Measurements from ENCODE around the gene AIF1.

AIF1 gene

DNA sequence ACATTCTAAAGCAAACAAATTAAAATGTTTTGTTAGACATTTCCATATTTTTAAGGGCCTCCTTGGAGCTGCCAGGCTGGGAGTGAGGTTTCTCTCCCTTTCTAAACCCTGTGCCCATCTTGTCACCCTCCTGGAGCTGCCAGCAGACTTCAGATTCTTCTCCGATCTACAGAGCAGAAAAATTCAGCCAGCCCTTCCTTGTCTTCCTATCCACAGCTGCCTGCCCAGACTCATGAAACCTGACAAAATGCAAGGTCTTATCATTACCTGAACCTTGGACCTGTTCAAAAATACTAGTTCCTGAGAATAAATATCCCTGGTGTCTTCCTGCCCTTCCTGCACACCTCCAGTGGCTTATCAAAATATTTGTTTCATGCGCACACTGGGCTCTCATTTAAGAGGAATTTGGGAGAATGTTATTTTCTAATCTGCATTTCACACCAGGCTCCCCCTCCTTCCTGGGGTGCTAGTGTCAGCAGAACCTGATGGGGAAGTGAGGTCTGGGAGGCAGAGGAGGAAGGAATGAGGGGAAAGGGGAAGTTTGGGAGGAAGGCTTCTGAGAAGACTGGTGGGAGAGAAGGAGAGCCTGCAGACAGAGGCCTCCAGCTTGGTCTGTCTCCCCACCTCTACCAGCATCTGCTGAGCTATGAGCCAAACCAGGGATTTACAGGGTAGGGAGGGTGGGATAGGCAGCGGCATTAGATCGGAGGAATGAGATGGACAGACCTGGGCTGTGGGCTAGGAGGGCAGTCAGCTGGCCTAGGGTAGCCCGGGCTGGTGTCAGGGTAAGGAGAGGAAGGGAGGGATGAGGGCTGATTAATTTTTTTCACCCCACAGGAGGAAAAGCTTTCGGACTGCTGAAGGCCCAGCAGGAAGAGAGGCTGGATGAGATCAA lies at the start of gene AIF1:
TSS of gene AIF1 (plus strand) at position 551 of the 895 bp plus-strand sequence. CDS start at position 647, 96 bp downstream.
- H3K4me3 ChIP-seq (ENCODE audit: low read depth, low read length): no peak within 1 kb of the TSS
- TF ChIP-seq, protein P1, sequence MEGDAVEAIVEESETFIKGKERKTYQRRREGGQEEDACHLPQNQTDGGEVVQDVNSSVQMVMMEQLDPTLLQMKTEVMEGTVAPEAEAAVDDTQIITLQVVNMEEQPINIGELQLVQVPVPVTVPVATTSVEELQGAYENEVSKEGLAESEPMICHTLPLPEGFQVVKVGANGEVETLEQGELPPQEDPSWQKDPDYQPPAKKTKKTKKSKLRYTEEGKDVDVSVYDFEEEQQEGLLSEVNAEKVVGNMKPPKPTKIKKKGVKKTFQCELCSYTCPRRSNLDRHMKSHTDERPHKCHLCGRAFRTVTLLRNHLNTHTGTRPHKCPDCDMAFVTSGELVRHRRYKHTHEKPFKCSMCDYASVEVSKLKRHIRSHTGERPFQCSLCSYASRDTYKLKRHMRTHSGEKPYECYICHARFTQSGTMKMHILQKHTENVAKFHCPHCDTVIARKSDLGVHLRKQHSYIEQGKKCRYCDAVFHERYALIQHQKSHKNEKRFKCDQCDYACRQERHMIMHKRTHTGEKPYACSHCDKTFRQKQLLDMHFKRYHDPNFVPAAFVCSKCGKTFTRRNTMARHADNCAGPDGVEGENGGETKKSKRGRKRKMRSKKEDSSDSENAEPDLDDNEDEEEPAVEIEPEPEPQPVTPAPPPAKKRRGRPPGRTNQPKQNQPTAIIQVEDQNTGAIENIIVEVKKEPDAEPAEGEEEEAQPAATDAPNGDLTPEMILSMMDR (IDR thresholded peaks at IDR 0.05; ENCODE audit: low read depth, low read length): no peak

DNA sequence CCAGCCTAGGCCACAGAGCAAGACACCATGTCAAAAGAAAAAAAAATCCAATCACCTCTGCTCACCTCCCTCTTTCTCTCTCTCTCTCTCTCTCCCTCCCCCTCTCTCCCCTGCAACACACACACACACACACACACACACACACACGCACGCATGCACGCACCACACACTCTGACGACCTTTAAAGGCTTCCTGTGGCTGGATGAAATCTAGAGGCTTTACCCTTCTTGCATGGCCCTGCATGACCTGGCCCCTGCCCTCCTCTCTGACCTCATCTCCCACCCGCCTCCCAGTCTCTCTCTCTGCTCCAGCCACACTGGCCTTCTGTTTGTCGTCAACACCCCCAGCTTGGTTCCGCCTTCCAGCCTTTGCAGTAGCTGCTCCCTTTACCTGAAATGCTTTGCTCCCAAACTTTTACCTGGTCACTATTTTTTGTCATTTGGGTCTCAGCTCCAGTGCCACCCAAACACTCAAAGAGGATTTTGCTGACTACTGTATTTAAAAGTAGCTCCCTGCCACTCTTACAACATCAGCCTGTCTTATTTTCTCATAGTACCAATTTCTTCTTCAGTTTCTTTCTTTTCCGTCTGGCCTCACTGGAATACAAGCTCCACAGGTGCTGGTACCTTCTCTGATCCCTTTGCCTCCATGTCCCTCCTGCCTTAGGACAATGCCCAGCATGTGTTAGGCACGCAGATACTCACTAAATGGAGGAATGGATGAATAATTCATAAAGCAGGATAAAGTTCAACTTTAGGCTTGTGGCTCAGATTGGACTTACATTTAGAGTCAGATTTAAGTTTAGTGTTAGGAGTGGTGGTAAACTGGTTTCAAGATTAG lies 47.3 kb upstream of the AIF1 start:
- no peak overlapping the region for H3K4me3 ChIP-seq (ENCODE audit: low read depth, low read length)
- TF ChIP-seq, protein P1 (IDR thresholded peaks at IDR 0.05; ENCODE audit: low read depth, low read length): no peak

DNA sequence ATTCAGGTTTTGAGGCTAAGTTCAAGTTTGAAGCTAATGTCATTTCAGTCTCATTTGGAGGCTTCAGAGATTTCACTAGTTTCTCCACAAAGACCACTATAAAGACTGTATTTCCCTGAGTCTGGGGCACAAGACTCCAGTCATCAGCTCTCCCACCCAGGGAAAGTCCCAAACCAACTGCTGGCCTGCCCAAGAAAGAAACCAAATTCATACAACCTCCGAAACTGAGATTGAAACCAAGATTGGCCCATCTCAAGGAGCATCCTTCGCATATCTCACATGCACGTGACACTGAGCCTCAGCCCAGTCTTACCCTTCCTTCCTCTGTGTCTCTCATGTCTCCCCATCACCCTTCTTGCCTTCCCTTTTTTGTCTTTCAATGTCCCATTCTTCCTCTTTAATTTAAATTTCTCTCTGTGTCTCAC lies 46.5 kb upstream of the AIF1 start:
- no peak overlapping the region for H3K4me3 ChIP-seq (ENCODE audit: low read depth, low read length)
- TF ChIP-seq, protein P1 (IDR thresholded peaks at IDR 0.05; ENCODE audit: low read depth, low read length): no peak

DNA sequence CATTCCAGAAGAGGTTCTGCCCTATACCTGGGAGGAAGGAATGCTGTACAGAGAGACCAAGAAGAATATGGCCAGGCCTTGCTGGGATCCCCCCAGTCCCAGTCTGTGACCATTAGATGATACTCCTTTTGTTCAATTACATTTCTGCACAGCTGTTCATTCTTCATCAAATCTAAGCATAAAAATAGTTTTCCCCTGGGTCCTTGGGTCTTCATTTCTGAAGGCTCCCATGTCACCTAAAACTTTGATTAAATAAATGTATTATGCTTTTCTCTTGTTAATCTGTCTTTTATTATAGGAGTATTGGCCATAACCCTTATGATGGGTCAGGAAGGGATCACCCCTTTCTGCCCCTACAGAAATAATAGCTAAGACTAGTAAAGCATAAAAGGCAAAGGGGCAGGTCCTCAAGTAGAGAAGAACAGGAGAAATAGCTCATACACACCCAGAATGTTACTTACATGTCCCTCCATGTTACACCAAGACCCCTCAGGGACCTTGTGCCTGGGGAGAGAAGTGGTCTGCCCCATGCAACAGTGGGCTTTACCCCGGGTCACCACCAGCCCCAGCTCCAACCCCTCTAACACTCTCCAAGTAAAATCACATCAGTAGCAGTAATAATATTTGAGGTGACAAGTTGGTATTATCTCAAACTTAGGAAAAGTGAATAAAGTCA lies 45.0 kb upstream of the AIF1 start:
- TF ChIP-seq, protein P1 (IDR thresholded peaks at IDR 0.05; ENCODE audit: low read depth, low read length): no peak

DNA sequence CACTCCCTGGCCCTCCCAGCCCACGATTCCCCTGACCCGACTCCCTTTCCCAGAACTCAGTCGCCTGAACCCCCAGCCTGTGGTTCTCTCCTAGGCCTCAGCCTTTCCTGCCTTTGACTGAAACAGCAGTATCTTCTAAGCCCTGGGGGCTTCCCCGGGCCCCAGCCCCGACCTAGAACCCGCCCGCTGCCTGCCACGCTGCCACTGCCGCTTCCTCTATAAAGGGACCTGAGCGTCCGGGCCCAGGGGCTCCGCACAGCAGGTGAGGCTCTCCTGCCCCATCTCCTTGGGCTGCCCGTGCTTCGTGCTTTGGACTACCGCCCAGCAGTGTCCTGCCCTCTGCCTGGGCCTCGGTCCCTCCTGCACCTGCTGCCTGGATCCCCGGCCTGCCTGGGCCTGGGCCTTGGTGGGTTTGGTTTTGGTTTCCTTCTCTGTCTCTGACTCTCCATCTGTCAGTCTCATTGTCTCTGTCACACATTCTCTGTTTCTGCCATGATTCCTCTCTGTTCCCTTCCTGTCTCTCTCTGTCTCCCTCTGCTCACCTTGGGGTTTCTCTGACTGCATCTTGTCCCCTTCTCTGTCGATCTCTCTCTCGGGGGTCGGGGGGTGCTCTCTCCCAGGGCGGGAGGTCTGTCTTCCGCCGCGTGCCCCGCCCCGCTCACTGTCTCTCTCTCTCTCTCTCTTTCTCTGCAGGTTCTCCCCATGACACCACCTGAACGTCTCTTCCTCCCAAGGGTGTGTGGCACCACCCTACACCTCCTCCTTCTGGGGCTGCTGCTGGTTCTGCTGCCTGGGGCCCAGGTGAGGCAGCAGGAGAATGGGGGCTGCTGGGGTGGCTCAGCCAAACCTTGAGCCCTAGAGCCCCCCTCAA lies 42.8 kb upstream of the AIF1 start, which contains the start of gene LTA:
TSS of gene LTA (plus strand) at position 249 of the 871 bp plus-strand sequence. CDS start at position 703, 454 bp downstream.
- TF ChIP-seq, protein P1 (IDR thresholded peaks at IDR 0.05; ENCODE audit: low read depth, low read length): no peak
- no peak within 1 kb of the TSS for H3K4me3 ChIP-seq (ENCODE audit: low read depth, low read length)

More for the DNA sequence above, 45.0 kb upstream of the AIF1 start:
- H3K4me3 ChIP-seq (ENCODE audit: low read depth, low read length): no peak overlapping the region
